Mesendoderm (in vitro differentiated cells): ENCODE results near the gene OSBPL6.

Experiments
- DNase-seq: peaks from one replicate; pipeline ENCODE4 v3.0.0; 2013
- H2AK5ac ChIP-seq: 2 replicates; pipeline ENCODE4 v1.6.1; 2013; ENCODE audit warnings: low read length, inconsistent platforms
- H2BK120ac ChIP-seq: 2 replicates; pipeline ENCODE4 v1.6.1; 2013; ENCODE audit warnings: low read depth, mild to moderate bottlenecking, low read length, moderate library complexity, mixed read lengths
- H2BK15ac ChIP-seq: replicated peaks from 2 replicates; pipeline ENCODE4 v1.6.1; 2013; ENCODE audit warnings: low read depth, mild to moderate bottlenecking, moderate library complexity
- H2BK5ac ChIP-seq: 2 replicates; pipeline ENCODE4 v1.6.1; 2013; ENCODE audit warnings: low read length, inconsistent platforms
- H3K18ac ChIP-seq: 2 replicates; pipeline ENCODE4 v1.6.1; 2013; ENCODE audit warnings: mild to moderate bottlenecking, low read length, mixed read lengths
- H3K23ac ChIP-seq: one replicate; pipeline ENCODE4 v1.6.1; 2013; ENCODE audit warnings: low read length
- H3K27ac ChIP-seq: 2 replicates; pipeline ENCODE4 v1.5.1; 2013; ENCODE audit warnings: low read depth, mild to moderate bottlenecking, inconsistent platforms, low read length, moderate library complexity
- H3K27me3 ChIP-seq: 2 replicates; pipeline ENCODE4 v1.6.1; 2013; ENCODE audit warnings: low read length, control low read depth, mild to moderate bottlenecking, inconsistent platforms; ENCODE audit not compliant: insufficient read depth, poor library complexity
- H3K36me3 ChIP-seq: 2 replicates; pipeline ENCODE4 v1.6.1; 2013; ENCODE audit warnings: low read length, inconsistent platforms; ENCODE audit not compliant: control insufficient read depth, insufficient read depth
- H3K4ac ChIP-seq: one replicate; pipeline ENCODE4 v1.6.1; 2013; ENCODE audit warnings: low read depth, mild to moderate bottlenecking, low read length, moderate library complexity
- H3K4me1 ChIP-seq: 2 replicates; pipeline ENCODE4 v1.6.1; 2013; ENCODE audit warnings: low read depth, low read length, inconsistent platforms; ENCODE audit not compliant: control insufficient read depth
- H3K4me2 ChIP-seq: 2 replicates; pipeline ENCODE4 v1.6.1; 2013; ENCODE audit warnings: low read length
- H3K4me3 ChIP-seq: 2 replicates; pipeline ENCODE4 v1.5.1; 2013; ENCODE audit warnings: mild to moderate bottlenecking, low read length
- H3K56ac ChIP-seq: one replicate; pipeline ENCODE4 v1.6.1; 2013; ENCODE audit warnings: low read length
- H3K79me1 ChIP-seq: 2 replicates; pipeline ENCODE4 v1.6.1; 2013; ENCODE audit warnings: low read length, inconsistent platforms
- H3K79me2 ChIP-seq: 2 replicates; pipeline ENCODE4 v1.6.1; 2013; ENCODE audit warnings: mild to moderate bottlenecking, low read length; ENCODE audit not compliant: control insufficient read depth, insufficient read depth
- H3K9ac ChIP-seq: 2 replicates; pipeline ENCODE4 v1.6.1; 2013; ENCODE audit warnings: low read length, inconsistent platforms
- H4K5ac ChIP-seq: one replicate; pipeline ENCODE4 v1.6.1; 2013; ENCODE audit warnings: low read length
- H4K8ac ChIP-seq: one replicate; pipeline ENCODE4 v1.6.1; 2013; ENCODE audit warnings: low read depth, mild to moderate bottlenecking, control low read depth, low read length, moderate library complexity
- WGBS: extraction: QIAGEN DNeasy Blood & Tissue Kit; methylation state at CpG from one replicate; pipeline ENCODE4 v1.1.7; 2013; ENCODE audit warnings: low lambda C conversion rate, missing lambda C conversion rate; ENCODE audit not compliant: insufficient coverage; ENCODE audit errors: extremely low coverage; 5-methylcytosine and 5-hydroxymethylcytosine counted together

Gene OSBPL6

GRCh38 chr2:178395295-178395694, 201.0 kb downstream of the OSBPL6 start:
- no peak overlapping the region for H3K23ac ChIP-seq
- no peak overlapping the region for H4K8ac ChIP-seq
- DNase-seq: no peak
- no peak overlapping the region for H2BK120ac ChIP-seq
- WGBS: no CpG with 5 or more reads among the region's 2 CpGs
- no peaks in the 10 kb centered on the region for H3K36me3 ChIP-seq
- H3K79me2 ChIP-seq: no peaks in the 10 kb centered on the region
- H3K9ac ChIP-seq: no peak overlapping the region
- H3K56ac ChIP-seq: no peak overlapping the region
- no peaks in the 10 kb centered on the region for H3K4me1 ChIP-seq
- H2BK5ac ChIP-seq: no peak overlapping the region
- no peak overlapping the region for H3K4ac ChIP-seq
- H3K27ac ChIP-seq: no peak overlapping the region
- H3K18ac ChIP-seq: no peak overlapping the region
- H2AK5ac ChIP-seq: no peak overlapping the region
- no peak overlapping the region for H2BK15ac ChIP-seq
- H3K4me2 ChIP-seq: no peak overlapping the region
- H3K27me3 ChIP-seq: no peaks in the 10 kb centered on the region
- H4K5ac ChIP-seq: no peak overlapping the region
- no peak overlapping the region for H3K4me3 ChIP-seq
- H3K79me1 ChIP-seq: no peaks in the 10 kb centered on the region

DNA sequence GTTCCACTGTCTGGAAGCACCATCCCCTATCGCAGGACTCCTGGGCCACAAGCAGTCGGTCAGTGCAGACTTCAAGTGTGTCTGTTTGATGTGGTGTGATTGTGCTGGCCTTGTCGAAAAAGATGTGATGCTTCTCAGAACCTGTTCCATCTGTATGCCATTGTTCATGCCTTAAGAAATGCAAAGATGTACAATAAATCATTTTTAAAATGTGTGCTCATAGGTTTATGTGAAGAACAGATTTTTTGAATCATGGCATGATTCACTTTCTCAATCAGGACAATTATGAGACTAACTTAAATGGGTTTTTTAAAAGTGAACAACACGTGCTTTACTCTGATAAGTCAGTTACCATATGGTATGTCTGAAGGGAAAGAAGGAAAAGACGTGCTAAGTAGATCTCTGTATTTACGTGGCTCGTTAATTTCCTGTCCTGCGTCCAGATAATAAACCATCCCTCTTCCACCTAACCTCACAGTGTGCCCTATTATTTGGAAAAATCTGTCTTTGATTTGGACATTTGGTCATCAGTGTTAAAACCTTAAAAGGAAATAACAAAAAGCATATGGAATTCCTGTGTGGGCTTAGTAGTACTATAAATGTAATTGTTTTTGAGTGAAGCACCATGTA, 201.7 kb downstream of the OSBPL6 start:
- Histone ChIP-seq H3K18ac (no peak overlapping the region), H4K5ac (no peak overlapping the region), H3K56ac (no peak overlapping the region), H2AK5ac (no peak overlapping the region), H2BK15ac (no peak overlapping the region), H4K8ac (no peak overlapping the region), H3K9ac (no peak overlapping the region), H3K79me1 (no peaks in the 10 kb centered on the region), H3K4me1 (no peaks in the 10 kb centered on the region), H2BK5ac (no peak overlapping the region), H3K79me2 (no peaks in the 10 kb centered on the region), H3K27ac (no peak overlapping the region), H2BK120ac (no peak overlapping the region), H3K4me2 (no peak overlapping the region), H3K23ac (no peak overlapping the region), H3K36me3 (no peaks in the 10 kb centered on the region), H3K27me3 (no peaks in the 10 kb centered on the region), H3K4me3 (no peak overlapping the region), H3K4ac (no peak overlapping the region)
- DNase-seq: no peak
- no CpG with 5 or more reads among the region's 8 CpGs for WGBS

GRCh38 chr2:178397002-178397605, 202.8 kb downstream of the OSBPL6 start:
- Histone ChIP-seq H4K5ac (no peak overlapping the region), H2BK5ac (no peak overlapping the region), H3K56ac (no peak overlapping the region), H2AK5ac (no peak overlapping the region), H3K4me3 (no peak overlapping the region), H3K79me2 (no peaks in the 10 kb centered on the region), H3K9ac (no peak overlapping the region), H3K27ac (no peak overlapping the region), H3K4me2 (no peak overlapping the region), H3K27me3 (no peaks in the 10 kb centered on the region), H4K8ac (no peak overlapping the region), H3K79me1 (no peaks in the 10 kb centered on the region), H3K36me3 (no peaks in the 10 kb centered on the region), H2BK15ac (no peak overlapping the region), H3K18ac (no peak overlapping the region), H3K4me1 (no peaks in the 10 kb centered on the region), H3K4ac (no peak overlapping the region), H2BK120ac (no peak overlapping the region), H3K23ac (no peak overlapping the region)
- no CpG with 5 or more reads among the region's 7 CpGs for WGBS
- peak; percentile 32 for DNase-seq

GRCh38 chr2:178401994-178402437, 207.7 kb downstream of the OSBPL6 start:
- no CpG with 5 or more reads among the region's 6 CpGs for WGBS
- H2AK5ac ChIP-seq: no peak overlapping the region
- no peaks in the 10 kb centered on the region for H3K79me1 ChIP-seq

GRCh38 chr2:178403671-178404306, 209.5 kb downstream of the OSBPL6 start:
- no peak overlapping the region for H4K5ac ChIP-seq
- no peak overlapping the region for H3K4ac ChIP-seq

More at GRCh38 chr2:178401994-178402437, 207.7 kb downstream of the OSBPL6 start:
- Histone ChIP-seq H2BK5ac (no peak overlapping the region), H4K5ac (no peak overlapping the region), H3K36me3 (no peaks in the 10 kb centered on the region), H3K9ac (no peak overlapping the region), H2BK120ac (no peak overlapping the region), H4K8ac (no peak overlapping the region), H3K4me1 (peaks cover 1% of the 10 kb centered on the region), H2BK15ac (no peak overlapping the region), H3K4me2 (no peak overlapping the region), H3K79me2 (no peaks in the 10 kb centered on the region), H3K4me3 (no peak overlapping the region), H3K18ac (no peak overlapping the region), H3K56ac (no peak overlapping the region), H3K27ac (no peak overlapping the region), H3K27me3 (no peaks in the 10 kb centered on the region), H3K4ac (no peak overlapping the region), H3K23ac (no peak overlapping the region)
- DNase-seq: no peak

More at GRCh38 chr2:178403671-178404306, 209.5 kb downstream of the OSBPL6 start:
- no peak overlapping the region for H3K4me2 ChIP-seq
- WGBS: no CpG with 5 or more reads among the region's 3 CpGs
- no peak overlapping the region for H3K56ac ChIP-seq
- peaks cover 1% of the 10 kb centered on the region for H3K4me1 ChIP-seq
- no peaks in the 10 kb centered on the region for H3K27me3 ChIP-seq
- no peak overlapping the region for H4K8ac ChIP-seq
- H2BK5ac ChIP-seq: no peak overlapping the region
- H3K23ac ChIP-seq: no peak overlapping the region
- no peak overlapping the region for H3K18ac ChIP-seq
- H3K27ac ChIP-seq: no peak overlapping the region
- no peak overlapping the region for H2BK15ac ChIP-seq
- no peaks in the 10 kb centered on the region for H3K36me3 ChIP-seq
- no peak overlapping the region for H2AK5ac ChIP-seq
- H3K9ac ChIP-seq: no peak overlapping the region
- no peak overlapping the region for H2BK120ac ChIP-seq
- no peaks in the 10 kb centered on the region for H3K79me2 ChIP-seq
- H3K79me1 ChIP-seq: no peaks in the 10 kb centered on the region
- DNase-seq: no peak
- no peak overlapping the region for H3K4me3 ChIP-seq
